Hepatocyte (in vitro differentiated cells): ENCODE measurements around the gene TUFM.

Source experiments
- EZH2 ChIP-seq: fragments of 200-600 bp; sonication (generic); IDR thresholded peaks from 2 replicates; pipeline ENCODE4 v1.6.1; 2016; ENCODE audit warnings: antibody characterized with exemption, mild to moderate bottlenecking, borderline replicate concordance
- EZH2phosphoT487 ChIP-seq: fragments of 200-600 bp; sonication (generic); IDR thresholded peaks from one replicate; pipeline ENCODE4 v1.6.1; 2018; ENCODE audit warnings: antibody characterized with exemption, mild to moderate bottlenecking, low read depth, moderate library complexity; ENCODE audit not compliant: unreplicated experiment, severe bottlenecking
- TF ChIP-seq, protein P1 (sequence below): fragments of 200-600 bp; sonication (generic); IDR thresholded peaks from 2 replicates; pipeline ENCODE4 v1.5.1; 2016; ENCODE audit warnings: antibody characterized with exemption, mild to moderate bottlenecking; ENCODE audit not compliant: poor library complexity

DNA sequence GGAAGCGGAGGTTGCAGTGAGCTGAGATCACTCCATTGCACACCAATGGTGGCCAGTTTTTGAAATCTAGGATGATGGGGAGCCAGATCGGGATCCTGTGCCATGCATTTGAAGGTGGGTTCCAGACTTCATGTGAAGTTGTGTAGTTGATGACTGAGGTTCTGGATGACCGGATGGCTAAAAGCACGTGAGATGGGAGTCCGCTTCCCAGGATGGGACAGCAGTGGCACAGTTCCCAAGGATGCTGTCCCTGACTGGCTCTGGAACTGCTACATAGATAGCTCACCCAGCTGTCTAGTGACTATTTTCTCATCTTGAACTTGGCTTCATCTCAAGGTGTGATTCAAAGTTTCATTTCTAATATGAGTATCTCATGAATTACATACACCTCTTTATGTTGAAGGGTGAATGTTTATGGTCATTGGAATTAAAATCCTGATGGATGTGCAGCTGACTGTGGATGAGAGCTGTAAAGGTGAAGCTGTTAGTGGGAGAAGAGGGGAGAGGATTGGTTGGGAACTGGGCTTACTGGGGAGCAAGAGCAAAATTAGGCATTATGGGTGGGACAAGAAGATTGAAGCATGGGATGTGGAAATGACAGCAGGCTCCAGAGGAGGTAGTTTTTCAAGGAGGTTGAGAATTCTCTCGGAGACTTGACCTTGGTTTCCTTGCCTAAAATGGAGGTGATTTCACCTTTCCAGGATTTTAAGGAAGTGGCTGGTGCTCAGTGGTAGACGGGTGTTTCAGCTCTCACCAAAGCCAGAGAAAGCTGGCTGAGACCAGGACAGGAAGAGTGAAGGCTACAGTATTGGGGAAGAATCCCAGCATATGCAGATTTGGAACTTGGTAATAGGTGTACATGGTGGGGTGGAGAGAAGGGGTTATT lies 8.2 kb downstream of the TUFM start:
- no peak for TF ChIP-seq EZH2
- TF ChIP-seq, protein P1, sequence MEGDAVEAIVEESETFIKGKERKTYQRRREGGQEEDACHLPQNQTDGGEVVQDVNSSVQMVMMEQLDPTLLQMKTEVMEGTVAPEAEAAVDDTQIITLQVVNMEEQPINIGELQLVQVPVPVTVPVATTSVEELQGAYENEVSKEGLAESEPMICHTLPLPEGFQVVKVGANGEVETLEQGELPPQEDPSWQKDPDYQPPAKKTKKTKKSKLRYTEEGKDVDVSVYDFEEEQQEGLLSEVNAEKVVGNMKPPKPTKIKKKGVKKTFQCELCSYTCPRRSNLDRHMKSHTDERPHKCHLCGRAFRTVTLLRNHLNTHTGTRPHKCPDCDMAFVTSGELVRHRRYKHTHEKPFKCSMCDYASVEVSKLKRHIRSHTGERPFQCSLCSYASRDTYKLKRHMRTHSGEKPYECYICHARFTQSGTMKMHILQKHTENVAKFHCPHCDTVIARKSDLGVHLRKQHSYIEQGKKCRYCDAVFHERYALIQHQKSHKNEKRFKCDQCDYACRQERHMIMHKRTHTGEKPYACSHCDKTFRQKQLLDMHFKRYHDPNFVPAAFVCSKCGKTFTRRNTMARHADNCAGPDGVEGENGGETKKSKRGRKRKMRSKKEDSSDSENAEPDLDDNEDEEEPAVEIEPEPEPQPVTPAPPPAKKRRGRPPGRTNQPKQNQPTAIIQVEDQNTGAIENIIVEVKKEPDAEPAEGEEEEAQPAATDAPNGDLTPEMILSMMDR: no peak
- no peak for TF ChIP-seq EZH2phosphoT487
